Neural cell (in vitro differentiated cells): ENCODE data around the gene RASGEF1C. TPM values are rescaled to one million over a fixed set of nuclear protein-coding genes. Genes with fewer than 3 reads are reported as not detected.

ENCODE experiments used
- H2AFZ ChIP-seq: fragments of 200-600, 300-800 bp; sonication (generic), shearing (Covaris generic); 2 replicates; pipeline ENCODE4 v1.6.0; 2014; ENCODE audit warnings: low read depth, mild to moderate bottlenecking, antibody characterized with exemption, low read length, moderate library complexity
- H3F3A ChIP-seq: fragments of 200-600 bp; shearing (Covaris generic); 2 replicates; pipeline ENCODE4 v1.6.1; 2016; ENCODE audit warnings: mild to moderate bottlenecking, moderate library complexity, mixed read lengths, antibody characterized with exemption, low read length; ENCODE audit not compliant: insufficient read depth, poor library complexity, severe bottlenecking
- H3K27ac ChIP-seq: fragments of 200-600, 300-800 bp; sonication (generic), shearing (Covaris generic); 2 replicates; pipeline ENCODE4 v1.5.1; 2014; ENCODE audit warnings: mild to moderate bottlenecking, low read length, moderate library complexity
- H3K27me3 ChIP-seq: fragments of 300-800, 200-600 bp; sonication (generic), shearing (Covaris generic); 2 replicates; pipeline ENCODE4 v1.6.0; 2014; ENCODE audit warnings: mild to moderate bottlenecking, low read depth, low read length, moderate library complexity; ENCODE audit not compliant: insufficient read depth
- H3K36me3 ChIP-seq: fragments of 300-800, 200-600 bp; sonication (generic), shearing (Covaris generic); 2 replicates; pipeline ENCODE4 v1.5.1; 2014; ENCODE audit warnings: mild to moderate bottlenecking, antibody characterized with exemption, low read length, moderate library complexity; ENCODE audit not compliant: insufficient read depth
- H3K4me2 ChIP-seq: fragments of 300-800, 200-600 bp; sonication (generic), shearing (Covaris generic); 2 replicates; pipeline ENCODE4 v1.6.0; 2014; ENCODE audit warnings: mild to moderate bottlenecking, low read length
- H3K4me3 ChIP-seq: fragments of 300-800, 200-600 bp; sonication (generic), shearing (Covaris generic); 2 replicates; pipeline ENCODE4 v1.5.1; 2014; ENCODE audit warnings: mild to moderate bottlenecking, low read length, moderate library complexity
- H3K79me2 ChIP-seq: fragments of 200-600 bp; shearing (Covaris generic); replicated peaks from 2 replicates; pipeline ENCODE4 v1.6.0; 2014; ENCODE audit warnings: mild to moderate bottlenecking, low read length, moderate library complexity; ENCODE audit not compliant: insufficient read depth
- H3K9ac ChIP-seq: fragments of 300-800, 200-600 bp; sonication (generic), shearing (Covaris generic); 2 replicates; pipeline ENCODE4 v1.6.1; 2016; ENCODE audit warnings: mild to moderate bottlenecking, low read length, mixed read lengths
- H3K9me2 ChIP-seq: fragments of 200-600 bp; shearing (Covaris generic); 2 replicates; pipeline ENCODE4 v1.6.1; 2016; ENCODE audit warnings: mild to moderate bottlenecking, low read length, mixed read lengths; ENCODE audit not compliant: insufficient read depth
- H3K9me3 ChIP-seq: fragments of 200-600, 300-800 bp; sonication (generic), shearing (Covaris generic); 2 replicates; pipeline ENCODE4 v1.6.1; 2016; ENCODE audit warnings: mild to moderate bottlenecking, mixed run types, low read length, moderate library complexity, mixed read lengths
- H4K20me1 ChIP-seq: fragments of 200-600 bp; shearing (Covaris generic); 2 replicates; pipeline ENCODE4 v1.6.1; 2016; ENCODE audit warnings: mild to moderate bottlenecking, mixed run types; ENCODE audit not compliant: insufficient read depth
- EP300 ChIP-seq: fragments of 450-650 bp; conservative IDR thresholded peaks from 2 replicates; pipeline ENCODE4 v1.6.1; 2014; ENCODE audit warnings: antibody characterized with exemption, mild to moderate bottlenecking, moderate library complexity; ENCODE audit not compliant: poor library complexity, severe bottlenecking
- EZH2 ChIP-seq: fragments of 200-600, 300-800 bp; shearing (Covaris generic), sonication (generic); IDR thresholded peaks from 2 replicates; pipeline ENCODE4 v1.6.1; 2014; ENCODE audit warnings: antibody characterized with exemption, low read length, borderline replicate concordance, mild to moderate bottlenecking; ENCODE audit not compliant: insufficient read depth, poor library complexity, severe bottlenecking
- MXI1 ChIP-seq: fragments of 450-650 bp; conservative IDR thresholded peaks from 2 replicates; pipeline ENCODE4 v1.6.1; 2014; ENCODE audit warnings: antibody characterized with exemption, mild to moderate bottlenecking; ENCODE audit not compliant: poor library complexity, severe bottlenecking
- POLR2AphosphoS5 ChIP-seq: IDR thresholded peaks from 2 replicates; pipeline ENCODE4 v1.6.1; 2012
- RAD21 ChIP-seq: fragments of 450-650 bp; conservative IDR thresholded peaks from 2 replicates; pipeline ENCODE4 v1.6.1; 2014; ENCODE audit warnings: antibody characterized with exemption, mild to moderate bottlenecking, moderate library complexity
- SMC3 ChIP-seq: fragments of 450-650 bp; conservative IDR thresholded peaks from 2 replicates; pipeline ENCODE4 v1.6.1; 2014; ENCODE audit warnings: antibody characterized with exemption, mild to moderate bottlenecking, moderate library complexity; ENCODE audit not compliant: poor library complexity
- TAF1 ChIP-seq: IDR thresholded peaks from 2 replicates; pipeline ENCODE4 v1.6.1; 2012; ENCODE audit warnings: low read depth
- polyA plus RNA-seq: library from polyadenylated mRNA; depleted of rRNA; stranded (reverse); fragments of >200 nt; gene quantifications from 2 replicates; pipeline ENCODE4 v1.2.3, GENCODE V29; 2014
- TF ChIP-seq, protein P1 (sequence below): IDR thresholded peaks from 2 replicates; pipeline ENCODE4 v1.6.1; 2012; ENCODE audit warnings: borderline replicate concordance
- TF ChIP-seq, protein P2 (sequence below): fragments of 450-650 bp; IDR thresholded peaks from 2 replicates; pipeline ENCODE4 v1.5.1; 2014; ENCODE audit warnings: antibody characterized with exemption, mild to moderate bottlenecking, moderate library complexity; ENCODE audit not compliant: poor library complexity, severe bottlenecking

Gene RASGEF1C
- polyA plus RNA-seq, 1 donor from 2014 or later, result 5.3 TPM

DNA sequence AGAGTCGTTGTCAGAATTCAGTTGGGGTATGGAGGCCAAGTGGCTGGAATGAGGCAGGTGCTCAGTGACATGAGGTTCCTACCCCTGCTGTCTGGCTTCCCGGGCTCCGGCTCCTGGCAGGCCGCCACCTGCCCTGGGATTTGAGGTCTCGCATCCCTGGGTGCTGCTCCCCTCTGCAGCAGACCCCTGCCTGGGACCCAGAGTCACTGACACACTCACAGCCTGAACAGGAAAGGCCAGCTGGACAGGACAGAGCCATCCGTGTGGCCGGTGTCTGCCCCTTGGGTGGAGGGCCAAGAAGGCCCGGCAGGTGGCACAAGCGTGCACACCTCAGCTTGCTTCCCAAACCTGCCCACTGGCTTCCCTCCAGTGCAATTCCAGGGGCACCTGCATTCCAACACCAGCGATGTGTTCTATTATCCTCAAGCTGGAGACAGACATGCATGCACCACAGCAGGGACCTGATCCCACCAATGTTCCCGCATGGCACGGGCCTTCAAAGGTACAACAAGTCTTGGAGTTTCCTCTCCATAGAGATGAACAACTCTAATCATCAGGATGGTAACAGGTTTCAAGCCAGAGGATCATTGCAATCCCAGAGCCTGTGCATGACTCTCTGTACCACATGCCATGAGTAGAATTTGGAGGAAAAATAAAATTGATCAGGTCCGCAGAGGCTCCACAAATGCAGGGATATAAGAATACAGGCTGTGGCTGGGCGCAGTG is 91.8 kb downstream of the RASGEF1C start:
- H3K4me2 ChIP-seq, result no peak overlapping the region
- no peak overlapping the region for H3K27ac ChIP-seq
- H3K9me3 ChIP-seq, result no peaks in the 10 kb centered on the region
- TF ChIP-seq POLR2AphosphoS5 (no peak), RAD21 (no peak), TAF1 (no peak), EZH2 (no peak)
- H3K4me3 ChIP-seq, result no peak overlapping the region
- no peaks in the 10 kb centered on the region for H3K9me2 ChIP-seq
- no peaks in the 10 kb centered on the region for H3K36me3 ChIP-seq
- no peak overlapping the region for H3K9ac ChIP-seq
- H2AFZ ChIP-seq, result no peak overlapping the region
- no peaks in the 10 kb centered on the region for H3K27me3 ChIP-seq
- H3F3A ChIP-seq, result no peaks in the 10 kb centered on the region
- no peaks in the 10 kb centered on the region for H4K20me1 ChIP-seq
- no peaks in the 10 kb centered on the region for H3K79me2 ChIP-seq

DNA sequence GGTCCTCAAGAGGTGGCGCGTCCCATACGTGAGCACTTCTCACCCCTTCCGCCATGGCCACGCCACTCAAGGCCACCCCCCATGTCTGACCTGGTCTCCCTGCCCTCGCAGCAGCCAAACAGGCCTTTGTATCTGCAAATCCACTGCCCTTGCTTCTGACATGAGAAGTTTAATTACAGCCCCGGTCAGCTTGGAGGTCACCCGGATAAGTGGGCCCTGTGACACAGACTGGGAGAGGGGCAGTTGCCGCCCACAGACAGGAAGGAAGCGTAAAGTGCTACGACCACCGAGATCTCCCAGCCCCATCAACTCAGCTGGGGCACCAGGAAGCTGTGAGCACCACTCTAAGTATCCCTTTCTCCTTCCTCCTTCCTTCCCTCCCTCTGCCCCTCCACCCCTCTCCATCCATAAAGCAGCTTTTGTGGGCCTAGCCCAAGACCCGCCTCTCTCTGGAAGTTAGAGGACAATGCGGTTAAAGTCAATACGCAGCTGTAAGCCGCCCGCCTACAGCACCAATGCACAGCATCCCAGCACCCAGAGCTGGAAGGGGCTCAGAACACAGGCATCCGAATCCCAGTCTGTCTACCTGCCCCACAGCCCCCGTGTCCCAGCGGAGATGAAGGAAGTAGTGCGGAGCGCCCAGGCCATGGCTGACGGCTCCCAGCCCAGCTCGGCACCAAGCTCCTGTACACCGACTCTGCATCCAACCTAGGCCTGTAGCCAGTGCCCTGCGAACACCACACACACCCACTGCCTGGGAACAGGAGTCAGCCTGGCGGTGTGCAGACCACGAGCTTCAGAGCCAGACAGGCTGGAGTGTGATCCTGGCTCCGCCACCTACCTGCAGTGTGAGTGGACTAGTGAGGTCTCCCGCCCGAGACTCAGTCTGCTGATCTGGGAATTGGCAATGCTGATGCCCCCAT is 92.7 kb downstream of the RASGEF1C start:
- H3K36me3 ChIP-seq, result no peaks in the 10 kb centered on the region

More for the DNA sequence above, 92.7 kb downstream of the RASGEF1C start:
- Histone ChIP-seq H3K27ac (no peak overlapping the region), H3K27me3 (no peaks in the 10 kb centered on the region), H4K20me1 (no peaks in the 10 kb centered on the region), H3K4me2 (no peak overlapping the region), H2AFZ (no peak overlapping the region), H3K9ac (no peak overlapping the region), H3K9me3 (no peaks in the 10 kb centered on the region), H3K4me3 (no peak overlapping the region), H3K79me2 (no peaks in the 10 kb centered on the region), H3F3A (no peaks in the 10 kb centered on the region), H3K9me2 (no peaks in the 10 kb centered on the region)
- TF ChIP-seq, protein P1, sequence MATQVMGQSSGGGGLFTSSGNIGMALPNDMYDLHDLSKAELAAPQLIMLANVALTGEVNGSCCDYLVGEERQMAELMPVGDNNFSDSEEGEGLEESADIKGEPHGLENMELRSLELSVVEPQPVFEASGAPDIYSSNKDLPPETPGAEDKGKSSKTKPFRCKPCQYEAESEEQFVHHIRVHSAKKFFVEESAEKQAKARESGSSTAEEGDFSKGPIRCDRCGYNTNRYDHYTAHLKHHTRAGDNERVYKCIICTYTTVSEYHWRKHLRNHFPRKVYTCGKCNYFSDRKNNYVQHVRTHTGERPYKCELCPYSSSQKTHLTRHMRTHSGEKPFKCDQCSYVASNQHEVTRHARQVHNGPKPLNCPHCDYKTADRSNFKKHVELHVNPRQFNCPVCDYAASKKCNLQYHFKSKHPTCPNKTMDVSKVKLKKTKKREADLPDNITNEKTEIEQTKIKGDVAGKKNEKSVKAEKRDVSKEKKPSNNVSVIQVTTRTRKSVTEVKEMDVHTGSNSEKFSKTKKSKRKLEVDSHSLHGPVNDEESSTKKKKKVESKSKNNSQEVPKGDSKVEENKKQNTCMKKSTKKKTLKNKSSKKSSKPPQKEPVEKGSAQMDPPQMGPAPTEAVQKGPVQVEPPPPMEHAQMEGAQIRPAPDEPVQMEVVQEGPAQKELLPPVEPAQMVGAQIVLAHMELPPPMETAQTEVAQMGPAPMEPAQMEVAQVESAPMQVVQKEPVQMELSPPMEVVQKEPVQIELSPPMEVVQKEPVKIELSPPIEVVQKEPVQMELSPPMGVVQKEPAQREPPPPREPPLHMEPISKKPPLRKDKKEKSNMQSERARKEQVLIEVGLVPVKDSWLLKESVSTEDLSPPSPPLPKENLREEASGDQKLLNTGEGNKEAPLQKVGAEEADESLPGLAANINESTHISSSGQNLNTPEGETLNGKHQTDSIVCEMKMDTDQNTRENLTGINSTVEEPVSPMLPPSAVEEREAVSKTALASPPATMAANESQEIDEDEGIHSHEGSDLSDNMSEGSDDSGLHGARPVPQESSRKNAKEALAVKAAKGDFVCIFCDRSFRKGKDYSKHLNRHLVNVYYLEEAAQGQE, result no peak
- TF ChIP-seq, protein P2, sequence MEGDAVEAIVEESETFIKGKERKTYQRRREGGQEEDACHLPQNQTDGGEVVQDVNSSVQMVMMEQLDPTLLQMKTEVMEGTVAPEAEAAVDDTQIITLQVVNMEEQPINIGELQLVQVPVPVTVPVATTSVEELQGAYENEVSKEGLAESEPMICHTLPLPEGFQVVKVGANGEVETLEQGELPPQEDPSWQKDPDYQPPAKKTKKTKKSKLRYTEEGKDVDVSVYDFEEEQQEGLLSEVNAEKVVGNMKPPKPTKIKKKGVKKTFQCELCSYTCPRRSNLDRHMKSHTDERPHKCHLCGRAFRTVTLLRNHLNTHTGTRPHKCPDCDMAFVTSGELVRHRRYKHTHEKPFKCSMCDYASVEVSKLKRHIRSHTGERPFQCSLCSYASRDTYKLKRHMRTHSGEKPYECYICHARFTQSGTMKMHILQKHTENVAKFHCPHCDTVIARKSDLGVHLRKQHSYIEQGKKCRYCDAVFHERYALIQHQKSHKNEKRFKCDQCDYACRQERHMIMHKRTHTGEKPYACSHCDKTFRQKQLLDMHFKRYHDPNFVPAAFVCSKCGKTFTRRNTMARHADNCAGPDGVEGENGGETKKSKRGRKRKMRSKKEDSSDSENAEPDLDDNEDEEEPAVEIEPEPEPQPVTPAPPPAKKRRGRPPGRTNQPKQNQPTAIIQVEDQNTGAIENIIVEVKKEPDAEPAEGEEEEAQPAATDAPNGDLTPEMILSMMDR, result no peak
- TF ChIP-seq SMC3 (no peak), TAF1 (no peak), RAD21 (no peak), EP300 (no peak), POLR2AphosphoS5 (no peak), EZH2 (no peak), MXI1 (no peak)
